GM21723 (cell line): ENCODE data around the gene MRPS34.

ENCODE experiments used
- ATAC-seq: cut with Tn5 transposase; IDR thresholded peaks from one replicate; pipeline ENCODE4 v1.9.1; 2021; ENCODE audit warnings: mild to moderate bottlenecking, moderate library complexity; ENCODE audit not compliant: unreplicated experiment

MRPS34 gene

DNA sequence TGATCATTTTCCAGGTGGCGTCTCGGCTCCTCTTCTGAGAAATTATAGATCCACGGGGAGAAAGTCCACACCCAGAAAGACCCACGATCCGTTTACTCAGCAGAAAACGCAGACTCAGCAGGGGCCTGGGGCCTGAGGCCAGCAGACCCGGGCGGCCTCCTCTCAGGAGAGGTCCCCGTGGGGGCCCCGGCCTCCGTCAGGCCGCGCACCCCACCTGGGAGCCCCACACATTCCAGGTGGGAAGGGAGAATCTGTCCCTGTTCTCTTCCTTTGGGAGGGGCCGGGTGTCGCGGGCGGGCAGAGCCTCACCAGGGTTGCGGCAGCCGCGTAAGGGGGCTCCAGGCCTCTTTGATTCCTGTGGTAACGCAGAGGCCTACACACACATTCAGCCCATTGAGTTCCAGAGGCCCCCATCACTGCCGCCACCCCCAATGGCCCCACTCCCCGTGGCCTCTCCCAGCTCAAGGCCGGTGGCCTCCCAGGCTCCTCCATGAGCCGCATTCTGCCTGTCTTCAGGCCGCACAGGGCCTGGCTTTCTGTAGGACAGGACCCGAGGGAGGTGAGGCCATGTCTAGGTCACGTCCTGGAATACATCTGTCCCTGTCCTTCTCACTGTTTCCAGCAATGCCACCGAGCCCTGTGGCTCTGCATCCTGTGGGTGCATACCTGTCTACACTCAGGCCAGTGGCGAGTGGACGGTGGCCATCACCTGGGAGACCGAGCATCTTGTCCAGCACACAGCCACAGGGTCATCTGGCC is 22.2 kb upstream of the MRPS34 start:
- ATAC-seq = no peak

GRCh38 chr16:1794221-1794871 is 21.4 kb upstream of the MRPS34 start:
- no peak for ATAC-seq

DNA sequence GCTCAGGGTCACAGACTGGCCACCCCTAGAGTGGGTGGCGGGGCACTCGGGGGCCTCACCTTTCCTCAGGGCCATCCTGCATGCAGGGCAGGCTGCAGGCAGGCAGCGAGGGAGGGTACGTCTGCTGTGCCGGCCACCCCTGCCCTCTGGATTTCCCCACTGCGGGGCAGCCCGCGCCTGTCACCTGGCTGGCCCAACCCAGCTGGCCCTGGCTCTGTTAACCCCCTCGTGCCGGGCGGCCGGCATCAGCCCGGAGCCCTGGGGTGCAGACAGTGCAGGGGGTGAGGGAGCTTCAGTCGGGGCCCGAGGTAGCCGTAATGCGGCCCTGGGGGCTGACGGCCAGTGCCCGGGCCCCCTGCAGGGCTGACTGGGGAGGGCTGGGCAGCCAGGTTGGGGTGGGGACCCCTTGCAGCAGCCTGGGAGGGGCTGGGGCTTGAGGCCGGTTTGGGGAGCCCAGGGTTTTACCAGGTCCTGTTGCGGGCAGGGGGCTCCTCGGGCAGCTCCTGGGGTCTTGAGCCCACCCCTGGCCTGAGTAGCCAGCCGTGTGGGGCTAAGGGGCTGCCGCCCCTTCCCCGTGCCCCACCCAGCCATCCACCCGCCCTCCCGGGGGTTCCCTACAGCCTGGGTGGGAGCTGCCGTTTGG is 20.8 kb upstream of the MRPS34 start, which contains the start of gene IGFALS:
IGFALS (minus strand) TSS at position 128 of the 643 bp plus-strand sequence; CDS start at position 75, 53 bp downstream.
- no peak for ATAC-seq

DNA sequence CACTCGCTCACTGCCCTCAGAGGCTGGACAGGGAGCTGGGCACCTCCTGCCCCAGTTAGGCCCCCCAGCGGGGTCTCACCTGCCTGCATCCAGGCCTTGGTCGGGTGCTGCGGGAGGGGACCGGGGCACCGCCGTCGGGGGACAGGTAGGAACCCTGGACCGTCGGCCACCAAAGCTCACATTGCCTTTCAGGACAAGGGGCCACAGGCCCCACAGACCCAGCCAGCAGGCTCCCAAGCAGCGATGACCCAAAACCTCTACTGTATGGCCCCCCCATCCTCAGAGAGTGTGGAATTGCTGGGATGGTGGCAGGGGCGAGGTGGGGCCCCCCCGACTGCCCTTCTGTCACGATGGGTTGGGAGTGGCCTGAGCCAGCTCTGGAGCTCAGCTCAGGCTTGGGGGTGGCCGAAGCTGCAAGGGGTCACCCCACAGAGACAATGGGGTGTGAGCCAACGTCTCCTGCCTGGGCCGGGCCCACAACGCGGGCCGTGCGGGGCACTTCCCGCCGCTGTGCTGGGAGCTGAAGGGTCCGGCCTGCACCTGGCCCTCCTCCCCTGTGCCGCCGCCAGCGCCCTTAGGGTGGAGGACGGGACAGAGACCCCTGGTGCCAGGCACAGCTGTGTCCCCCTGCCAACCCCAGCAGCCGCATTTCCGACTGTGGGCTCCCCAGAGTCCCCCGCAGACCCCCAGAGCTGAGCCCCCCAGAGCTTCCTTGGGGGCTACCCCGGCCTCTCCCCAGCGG is 20.1 kb upstream of the MRPS34 start:
- ATAC-seq = no peak

- no peak for ATAC-seq
Observed at GRCh38 chr16:1791943-1792812, 19.2 kb upstream of the MRPS34 start.

DNA sequence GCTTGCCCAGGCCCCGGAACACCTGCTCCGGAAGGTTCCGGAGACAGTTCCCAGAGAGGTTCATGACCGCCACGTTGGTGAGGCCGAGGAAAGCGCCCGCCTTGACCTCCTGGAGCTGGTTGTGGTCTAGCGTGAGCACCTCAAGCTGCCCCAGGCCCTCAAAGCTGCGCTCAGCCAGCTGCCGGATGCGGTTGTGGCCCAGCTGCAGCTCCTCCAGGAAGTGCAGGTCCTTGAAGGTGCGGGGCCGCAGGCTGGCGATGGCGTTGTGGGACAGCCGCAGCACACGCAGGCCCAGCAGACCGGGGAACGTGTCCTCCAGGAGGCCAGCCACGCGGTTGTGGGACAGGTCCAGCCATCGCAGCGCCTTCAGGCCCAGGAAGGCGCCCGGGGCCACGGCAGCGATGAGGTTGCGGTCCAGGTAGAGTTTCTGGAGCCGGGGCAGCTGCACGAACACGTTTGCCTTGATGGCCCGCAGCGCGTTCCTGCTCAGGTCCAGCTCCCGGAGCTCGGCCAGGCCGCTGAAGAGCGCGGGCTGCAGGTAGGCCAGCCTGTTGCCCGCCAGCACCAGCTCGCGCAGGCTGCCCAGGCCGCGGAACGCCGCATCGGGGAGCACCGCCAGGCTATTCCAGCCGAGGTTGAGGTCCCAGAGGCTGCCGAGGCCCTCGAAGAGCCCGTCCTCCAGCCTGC is 18.5 kb upstream of the MRPS34 start:
- ATAC-seq = no peak

- ATAC-seq = no peak
Observed at GRCh38 chr16:1790611-1791255, 17.8 kb upstream of the MRPS34 start.

DNA sequence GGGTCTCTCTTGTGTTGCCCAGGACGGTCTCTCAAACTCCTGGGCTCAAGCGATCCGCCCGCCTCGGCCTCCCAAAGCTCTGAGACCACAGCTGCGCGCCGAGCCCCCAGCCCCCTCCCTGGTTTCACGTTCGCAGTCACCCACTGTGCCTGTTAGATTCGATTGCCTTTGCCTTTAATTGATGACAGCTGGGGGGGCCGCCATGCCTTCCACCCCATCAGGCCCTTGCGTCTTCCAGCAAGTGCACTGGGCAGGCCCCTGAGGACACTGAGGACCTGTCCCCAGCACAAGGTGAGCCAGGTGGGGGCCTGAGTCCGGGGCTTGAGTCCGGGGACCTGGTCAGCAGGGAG is 17.3 kb upstream of the MRPS34 start:
- no peak for ATAC-seq

DNA sequence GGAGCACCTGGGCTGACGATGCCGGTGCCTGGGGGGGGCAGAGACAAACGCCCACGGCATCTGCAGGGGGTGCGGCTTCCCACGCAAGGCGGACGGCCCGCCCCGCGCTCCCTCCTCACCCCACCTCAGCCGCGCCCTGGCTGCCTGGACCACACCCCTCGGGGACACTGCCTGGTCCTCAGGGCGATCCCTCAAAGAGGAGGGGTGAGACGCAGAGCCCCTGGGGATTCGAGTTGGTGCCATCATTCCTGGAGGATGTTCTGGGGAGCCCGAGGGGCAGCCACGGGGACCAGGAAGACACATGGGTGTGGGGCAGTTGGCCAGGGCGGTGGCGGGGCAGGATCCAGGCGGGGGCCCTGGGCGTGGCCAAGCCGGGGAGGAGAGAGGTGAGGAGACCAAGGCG is 16.7 kb upstream of the MRPS34 start:
- no peak for ATAC-seq

DNA sequence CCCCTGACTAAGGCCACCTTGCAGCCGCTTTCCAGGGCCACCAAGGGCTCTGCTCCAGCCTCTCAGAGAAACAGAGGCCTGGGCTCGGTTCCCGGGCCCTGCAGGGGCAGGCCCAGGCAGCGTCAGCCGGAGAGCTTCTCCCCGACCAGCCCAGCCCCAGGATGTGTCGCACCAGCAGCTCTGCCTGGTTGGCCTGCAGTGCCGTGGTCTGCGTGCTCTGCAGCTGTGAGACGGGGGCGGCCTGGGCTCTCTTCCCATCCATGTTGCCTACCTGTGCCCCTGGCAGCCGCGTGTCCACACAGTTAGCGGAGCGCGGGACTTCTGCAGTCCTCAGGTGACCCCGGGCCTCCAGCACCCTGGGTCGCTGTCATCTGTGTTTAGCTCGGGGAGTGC is 15.8 kb upstream of the MRPS34 start:
- ATAC-seq = no peak

DNA sequence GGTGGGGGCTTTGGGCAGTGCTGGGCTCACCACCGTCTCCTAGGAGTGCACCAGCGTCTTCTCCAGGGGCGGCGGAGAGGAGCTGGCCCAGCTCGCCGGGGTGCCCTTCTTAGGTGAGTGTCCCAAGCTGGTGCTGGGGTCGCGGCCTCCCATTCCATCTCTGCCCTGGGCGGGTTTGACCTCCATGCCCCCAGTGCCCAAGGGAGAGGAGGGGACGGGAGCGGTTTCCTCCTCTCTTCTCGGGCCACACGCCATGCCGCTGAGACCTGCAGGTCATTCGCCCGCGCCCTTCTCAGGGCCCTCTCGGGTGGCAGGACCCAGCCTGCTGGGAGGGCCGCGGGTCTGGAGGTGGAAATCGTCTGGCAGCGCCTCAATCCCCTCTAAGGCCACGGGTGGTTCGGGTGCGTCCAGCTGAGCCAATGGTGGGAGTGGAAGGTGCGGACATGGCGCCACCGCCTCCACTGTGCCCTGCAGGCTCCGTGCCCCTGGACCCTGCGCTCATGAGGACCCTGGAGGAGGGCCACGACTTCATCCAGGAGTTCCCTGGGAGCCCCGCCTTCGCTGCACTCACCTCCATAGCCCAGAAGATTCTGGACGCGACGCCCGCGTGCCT is 15.3 kb upstream of the MRPS34 start:
- no peak for ATAC-seq

GRCh38 chr16:1787322-1788094 is 14.6 kb upstream of the MRPS34 start:
- no peak for ATAC-seq

- ATAC-seq = no peak
Observed at GRCh38 chr16:1787056-1787321, 14.1 kb upstream of the MRPS34 start.

- no peak for ATAC-seq
Observed at GRCh38 chr16:1786242-1787055, 13.5 kb upstream of the MRPS34 start.

DNA sequence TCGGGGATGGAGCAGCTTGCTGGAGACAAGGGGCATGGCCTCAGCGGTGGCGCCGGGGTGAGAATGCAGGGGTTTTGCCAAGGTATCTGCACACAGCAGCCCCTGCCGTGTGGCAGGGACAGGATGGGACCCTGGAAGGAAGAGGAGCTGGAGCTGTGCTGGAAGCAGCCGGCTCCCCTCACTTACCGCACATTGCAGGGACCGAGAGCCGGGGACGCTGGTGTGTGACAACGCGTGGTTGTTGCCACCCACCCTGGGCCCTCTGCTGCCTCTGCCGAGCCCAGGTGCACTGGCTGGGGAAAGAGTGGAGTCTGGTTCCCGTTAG is 12.9 kb upstream of the MRPS34 start:
- no peak for ATAC-seq

GRCh38 chr16:1784977-1785845 is 12.3 kb upstream of the MRPS34 start:
- no peak for ATAC-seq
